HepG2 (cell line): ENCODE data around the gene IFNAR1. TPM values are rescaled to one million over a fixed set of nuclear protein-coding genes. Genes with fewer than 3 reads are reported as not detected.

Experiments
- GATA4 ChIP-seq: sonication (generic); IDR thresholded peaks from 2 replicates; pipeline ENCODE4 v1.6.1; 2016; ENCODE audit warnings: antibody characterized with exemption, low read depth, borderline replicate concordance
- HNF4A ChIP-seq: sonication (generic); formaldehyde crosslinking; IDR thresholded peaks from 2 replicates; pipeline ENCODE4 v1.4.0; 2020; ENCODE audit warnings: missing genetic modification reagents
- MAFG ChIP-seq: sonication (generic); formaldehyde crosslinking; IDR thresholded peaks from 2 replicates; pipeline ENCODE4 v1.5.1; 2020; ENCODE audit warnings: mild to moderate bottlenecking, missing genetic modification reagents
- MTF1 ChIP-seq: sonication (generic); formaldehyde crosslinking; IDR thresholded peaks from 2 replicates; pipeline ENCODE4 v1.5.0; 2020; ENCODE audit warnings: missing genetic modification reagents
- NKX3-1 ChIP-seq: sonication (generic); formaldehyde crosslinking; IDR thresholded peaks from 2 replicates; pipeline ENCODE4 v1.5.0; 2020; ENCODE audit warnings: missing genetic modification reagents
- RARA ChIP-seq: IDR thresholded peaks from 2 replicates; pipeline ENCODE4 v1.6.1; 2016; ENCODE audit warnings: missing genetic modification reagents, missing compliant biosample characterization
- SETDB1 ChIP-seq: sonication (generic); formaldehyde crosslinking; IDR thresholded peaks from 2 replicates; pipeline ENCODE4 v1.5.1; 2020; ENCODE audit warnings: missing genetic modification reagents, mild to moderate bottlenecking, borderline replicate concordance
- ZNF207 ChIP-seq: fragments of 450-650 bp; IDR thresholded peaks from 2 replicates; pipeline ENCODE4 v1.6.1; 2016; ENCODE audit warnings: antibody characterized with exemption, borderline replicate concordance
- ZNF670 ChIP-seq: sonication (generic); formaldehyde crosslinking; IDR thresholded peaks from 2 replicates; pipeline ENCODE4 v1.8.0; 2022; ENCODE audit warnings: mild to moderate bottlenecking, missing genetic modification reagents, borderline replicate concordance
- polyA plus RNA-seq, 8 experiments: library from polyadenylated mRNA; depleted of rRNA in 3 of 8; stranded (reverse) in 7 of 8; unstranded in 1 of 8; fragments of >200 nt; fragmentation: Illumina TruSeq in 4 of 8; extraction: Trizol in 4 of 8; gene quantifications; 2 replicates each; pipeline versions ENCODE4 v1.2.1 to v1.2.3, GENCODE V29; 2011 to 2016; ENCODE audit warnings: low read depth in 4 of 8, missing spikeins in 1 of 8, mixed read lengths in 1 of 8; ENCODE audit not compliant: insufficient read depth in 1 of 8
- total RNA-seq, 5 experiments: library from RNA; depleted of rRNA; stranded (reverse); fragments of >200 nt; fragmentation: Illumina TruSeq; extraction: Trizol; gene quantifications; 2 replicates each; pipeline ENCODE4 v1.2.3, GENCODE V29; 2016; ENCODE audit warnings: low read depth in 1 of 5
- TF ChIP-seq, protein P1 (sequence below): sonication (generic); formaldehyde crosslinking; conservative IDR thresholded peaks from 2 replicates; pipeline ENCODE4 v1.8.0; 2022; ENCODE audit warnings: mild to moderate bottlenecking, moderate library complexity, missing genetic modification reagents
- TF ChIP-seq, protein P2 (sequence below): sonication (generic); formaldehyde crosslinking; IDR thresholded peaks from 2 replicates; pipeline ENCODE4 v1.8.1; 2023; ENCODE audit warnings: missing genetic modification reagents, inconsistent platforms, borderline replicate concordance
- TF ChIP-seq, protein P3 (sequence below): sonication (generic); formaldehyde crosslinking; IDR thresholded peaks from one replicate; pipeline ENCODE4 v1.5.1; 2020; ENCODE audit warnings: mild to moderate bottlenecking, missing genetic modification reagents; ENCODE audit errors: not compliant biosample characterization
- TF ChIP-seq, protein P4 (sequence below): sonication (generic); formaldehyde crosslinking; IDR thresholded peaks from 2 replicates; pipeline ENCODE4 v1.5.0; 2020; ENCODE audit warnings: mild to moderate bottlenecking, missing genetic modification reagents, moderate library complexity

The IFNAR1 gene
- total and polyA plus RNA-seq, 2 of the 13 experiments (the other 11 are each of a cell fraction or from before 2014, with no cell fraction given): 6.7 to 9.3 TPM

DNA sequence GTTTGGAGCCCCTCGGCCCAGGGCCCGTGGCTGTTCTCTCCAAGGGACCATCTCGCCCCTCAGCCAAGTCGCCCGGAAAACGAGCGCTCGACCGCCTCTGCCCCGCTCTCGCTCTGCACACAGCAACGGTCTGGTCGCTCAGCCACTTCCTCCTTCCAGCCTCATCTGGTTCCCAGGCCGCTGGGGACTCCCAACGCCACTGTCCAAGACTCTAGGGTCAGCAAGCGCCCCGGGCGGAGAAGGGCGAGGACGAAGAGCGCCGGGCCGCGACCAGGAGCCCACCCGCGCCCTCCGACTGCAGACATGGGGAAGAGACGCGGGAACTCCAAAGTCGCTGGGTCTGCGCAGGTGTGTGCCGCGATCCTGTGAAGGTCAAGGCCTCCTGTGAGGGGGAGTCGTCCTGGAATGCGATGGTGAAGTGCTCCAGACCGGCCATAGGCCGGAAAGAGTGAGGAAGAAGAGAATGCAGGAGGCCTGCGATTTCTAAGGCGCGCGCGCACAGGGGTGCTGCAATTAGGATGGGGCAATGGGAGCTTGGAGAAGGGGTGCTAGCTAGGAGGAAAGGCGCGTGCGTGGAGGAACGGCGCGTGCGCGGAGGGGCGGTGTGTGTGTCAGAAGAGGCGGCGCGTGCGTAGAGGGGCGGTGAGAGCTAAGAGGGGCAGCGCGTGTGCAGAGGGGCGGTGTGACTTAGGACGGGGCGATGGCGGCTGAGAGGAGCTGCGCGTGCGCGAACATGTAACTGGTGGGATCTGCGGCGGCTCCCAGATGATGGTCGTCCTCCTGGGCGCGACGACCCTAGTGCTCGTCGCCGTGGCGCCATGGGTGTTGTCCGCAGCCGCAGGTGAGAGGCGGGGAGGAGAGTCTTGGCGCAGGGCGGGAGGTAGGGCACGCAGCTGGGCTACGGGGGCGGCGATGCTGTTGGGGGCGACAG is at the start of gene IFNAR1 (continued):
- TF ChIP-seq, protein P1, sequence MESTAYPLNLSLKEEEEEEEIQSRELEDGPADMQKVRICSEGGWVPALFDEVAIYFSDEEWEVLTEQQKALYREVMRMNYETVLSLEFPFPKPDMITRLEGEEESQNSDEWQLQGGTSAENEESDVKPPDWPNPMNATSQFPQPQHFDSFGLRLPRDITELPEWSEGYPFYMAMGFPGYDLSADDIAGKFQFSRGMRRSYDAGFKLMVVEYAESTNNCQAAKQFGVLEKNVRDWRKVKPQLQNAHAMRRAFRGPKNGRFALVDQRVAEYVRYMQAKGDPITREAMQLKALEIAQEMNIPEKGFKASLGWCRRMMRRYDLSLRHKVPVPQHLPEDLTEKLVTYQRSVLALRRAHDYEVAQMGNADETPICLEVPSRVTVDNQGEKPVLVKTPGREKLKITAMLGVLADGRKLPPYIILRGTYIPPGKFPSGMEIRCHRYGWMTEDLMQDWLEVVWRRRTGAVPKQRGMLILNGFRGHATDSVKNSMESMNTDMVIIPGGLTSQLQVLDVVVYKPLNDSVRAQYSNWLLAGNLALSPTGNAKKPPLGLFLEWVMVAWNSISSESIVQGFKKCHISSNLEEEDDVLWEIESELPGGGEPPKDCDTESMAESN (CRISPR knock-in tag): peak; percentile 68
- TF ChIP-seq, protein P2, sequence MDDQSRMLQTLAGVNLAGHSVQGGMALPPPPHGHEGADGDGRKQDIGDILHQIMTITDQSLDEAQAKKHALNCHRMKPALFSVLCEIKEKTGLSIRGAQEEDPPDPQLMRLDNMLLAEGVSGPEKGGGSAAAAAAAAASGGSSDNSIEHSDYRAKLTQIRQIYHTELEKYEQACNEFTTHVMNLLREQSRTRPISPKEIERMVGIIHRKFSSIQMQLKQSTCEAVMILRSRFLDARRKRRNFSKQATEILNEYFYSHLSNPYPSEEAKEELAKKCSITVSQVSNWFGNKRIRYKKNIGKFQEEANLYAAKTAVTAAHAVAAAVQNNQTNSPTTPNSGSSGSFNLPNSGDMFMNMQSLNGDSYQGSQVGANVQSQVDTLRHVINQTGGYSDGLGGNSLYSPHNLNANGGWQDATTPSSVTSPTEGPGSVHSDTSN (CRISPR knock-in tag): 0 out of 2 replicates have a peak, but pooled peaks have one; percentile 27
- TF ChIP-seq, protein P3, sequence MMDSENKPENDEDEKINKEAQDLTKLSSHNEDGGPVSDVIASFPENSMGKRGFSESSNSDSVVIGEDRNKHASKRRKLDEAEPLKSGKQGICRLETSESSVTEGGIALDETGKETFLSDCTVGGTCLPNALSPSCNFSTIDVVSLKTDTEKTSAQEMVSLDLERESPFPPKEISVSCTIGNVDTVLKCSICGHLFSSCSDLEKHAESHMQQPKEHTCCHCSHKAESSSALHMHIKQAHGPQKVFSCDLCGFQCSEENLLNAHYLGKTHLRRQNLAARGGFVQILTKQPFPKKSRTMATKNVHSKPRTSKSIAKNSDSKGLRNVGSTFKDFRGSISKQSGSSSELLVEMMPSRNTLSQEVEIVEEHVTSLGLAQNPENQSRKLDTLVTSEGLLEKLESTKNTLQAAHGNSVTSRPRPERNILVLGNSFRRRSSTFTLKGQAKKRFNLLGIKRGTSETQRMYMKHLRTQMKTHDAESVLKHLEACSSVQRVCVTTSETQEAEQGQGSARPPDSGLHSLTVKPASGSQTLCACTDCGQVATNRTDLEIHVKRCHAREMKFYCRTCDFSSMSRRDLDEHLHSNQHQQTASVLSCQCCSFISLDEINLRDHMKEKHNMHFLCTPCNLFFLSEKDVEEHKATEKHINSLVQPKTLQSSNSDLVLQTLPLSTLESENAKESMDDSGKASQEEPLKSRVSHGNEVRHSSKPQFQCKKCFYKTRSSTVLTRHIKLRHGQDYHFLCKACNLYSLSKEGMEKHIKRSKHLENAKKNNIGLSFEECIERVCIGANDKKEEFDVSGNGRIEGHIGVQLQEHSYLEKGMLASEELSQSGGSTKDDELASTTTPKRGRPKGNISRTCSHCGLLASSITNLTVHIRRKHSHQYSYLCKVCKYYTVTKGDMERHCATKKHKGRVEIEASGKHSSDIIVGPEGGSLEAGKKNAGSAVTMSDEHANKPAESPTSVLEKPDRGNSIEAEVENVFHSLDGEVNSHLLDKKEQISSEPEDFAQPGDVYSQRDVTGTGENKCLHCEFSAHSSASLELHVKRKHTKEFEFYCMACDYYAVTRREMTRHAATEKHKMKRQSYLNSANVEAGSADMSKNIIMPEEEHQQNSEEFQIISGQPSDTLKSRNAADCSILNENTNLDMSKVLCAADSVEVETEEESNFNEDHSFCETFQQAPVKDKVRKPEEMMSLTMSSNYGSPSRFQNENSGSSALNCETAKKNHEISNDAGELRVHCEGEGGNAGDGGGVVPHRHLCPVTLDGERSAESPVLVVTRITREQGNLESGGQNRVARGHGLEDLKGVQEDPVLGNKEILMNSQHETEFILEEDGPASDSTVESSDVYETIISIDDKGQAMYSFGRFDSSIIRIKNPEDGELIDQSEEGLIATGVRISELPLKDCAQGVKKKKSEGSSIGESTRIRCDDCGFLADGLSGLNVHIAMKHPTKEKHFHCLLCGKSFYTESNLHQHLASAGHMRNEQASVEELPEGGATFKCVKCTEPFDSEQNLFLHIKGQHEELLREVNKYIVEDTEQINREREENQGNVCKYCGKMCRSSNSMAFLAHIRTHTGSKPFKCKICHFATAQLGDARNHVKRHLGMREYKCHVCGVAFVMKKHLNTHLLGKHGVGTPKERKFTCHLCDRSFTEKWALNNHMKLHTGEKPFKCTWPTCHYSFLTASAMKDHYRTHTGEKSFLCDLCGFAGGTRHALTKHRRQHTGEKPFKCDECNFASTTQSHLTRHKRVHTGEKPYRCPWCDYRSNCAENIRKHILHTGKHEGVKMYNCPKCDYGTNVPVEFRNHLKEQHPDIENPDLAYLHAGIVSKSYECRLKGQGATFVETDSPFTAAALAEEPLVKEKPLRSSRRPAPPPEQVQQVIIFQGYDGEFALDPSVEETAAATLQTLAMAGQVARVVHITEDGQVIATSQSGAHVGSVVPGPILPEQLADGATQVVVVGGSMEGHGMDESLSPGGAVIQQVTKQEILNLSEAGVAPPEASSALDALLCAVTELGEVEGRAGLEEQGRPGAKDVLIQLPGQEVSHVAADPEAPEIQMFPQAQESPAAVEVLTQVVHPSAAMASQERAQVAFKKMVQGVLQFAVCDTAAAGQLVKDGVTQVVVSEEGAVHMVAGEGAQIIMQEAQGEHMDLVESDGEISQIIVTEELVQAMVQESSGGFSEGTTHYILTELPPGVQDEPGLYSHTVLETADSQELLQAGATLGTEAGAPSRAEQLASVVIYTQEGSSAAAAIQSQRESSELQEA: peak; percentile 71
- TF ChIP-seq ZNF670 (CRISPR knock-in tag) (0 out of 2 replicates have a peak, but pooled peaks have one; percentile 62), NKX3-1 (CRISPR knock-in tag) (peak; percentile 35; the same call in 1 of the 2 replicates), HNF4A (CRISPR knock-in tag) (no peak), MAFG (CRISPR knock-in tag) (no peak), ZNF207 (no peak), MTF1 (CRISPR knock-in tag) (no peak), GATA4 (peak; percentile 10; the same call in 1 of the 2 replicates), SETDB1 (CRISPR knock-in tag) (peak; percentile 72; the same call in 1 of the 2 replicates), RARA (CRISPR knock-in tag) (peak; percentile 43; the same call in 1 of the 2 replicates)
- TF ChIP-seq, protein P4, sequence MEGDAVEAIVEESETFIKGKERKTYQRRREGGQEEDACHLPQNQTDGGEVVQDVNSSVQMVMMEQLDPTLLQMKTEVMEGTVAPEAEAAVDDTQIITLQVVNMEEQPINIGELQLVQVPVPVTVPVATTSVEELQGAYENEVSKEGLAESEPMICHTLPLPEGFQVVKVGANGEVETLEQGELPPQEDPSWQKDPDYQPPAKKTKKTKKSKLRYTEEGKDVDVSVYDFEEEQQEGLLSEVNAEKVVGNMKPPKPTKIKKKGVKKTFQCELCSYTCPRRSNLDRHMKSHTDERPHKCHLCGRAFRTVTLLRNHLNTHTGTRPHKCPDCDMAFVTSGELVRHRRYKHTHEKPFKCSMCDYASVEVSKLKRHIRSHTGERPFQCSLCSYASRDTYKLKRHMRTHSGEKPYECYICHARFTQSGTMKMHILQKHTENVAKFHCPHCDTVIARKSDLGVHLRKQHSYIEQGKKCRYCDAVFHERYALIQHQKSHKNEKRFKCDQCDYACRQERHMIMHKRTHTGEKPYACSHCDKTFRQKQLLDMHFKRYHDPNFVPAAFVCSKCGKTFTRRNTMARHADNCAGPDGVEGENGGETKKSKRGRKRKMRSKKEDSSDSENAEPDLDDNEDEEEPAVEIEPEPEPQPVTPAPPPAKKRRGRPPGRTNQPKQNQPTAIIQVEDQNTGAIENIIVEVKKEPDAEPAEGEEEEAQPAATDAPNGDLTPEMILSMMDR (CRISPR knock-in tag): peak; percentile 39
